Trophoblast cell (in vitro differentiated cells and primary cell): ENCODE data around the gene SOX6.
A peak's percentile ranks its signal among the peaks of the same experiment; 100 is the strongest.

ENCODE experiments used
- DNase-seq, 2 donors: peaks; one replicate each; pipeline ENCODE4 v3.0.0-alpha.2; 2016
- H2AFZ ChIP-seq: 2 replicates; pipeline ENCODE4 v1.6.1; 2013; ENCODE audit warnings: low read length, moderate library complexity, mild to moderate bottlenecking; ENCODE audit not compliant: insufficient read depth, poor library complexity
- H2AK5ac ChIP-seq: 2 replicates; pipeline ENCODE4 v1.6.1; 2013; ENCODE audit warnings: mild to moderate bottlenecking, low read length
- H2BK120ac ChIP-seq: 2 replicates; pipeline ENCODE4 v1.6.1; 2013; ENCODE audit warnings: low read length, mild to moderate bottlenecking, moderate library complexity; ENCODE audit not compliant: insufficient read depth, poor library complexity
- H2BK12ac ChIP-seq: 2 replicates; pipeline ENCODE4 v1.6.1; 2013; ENCODE audit warnings: mild to moderate bottlenecking, low read length, moderate library complexity
- H2BK5ac ChIP-seq: 2 replicates; pipeline ENCODE4 v1.6.1; 2013; ENCODE audit warnings: low read length, low read depth, moderate library complexity, mild to moderate bottlenecking; ENCODE audit not compliant: poor library complexity
- H3K14ac ChIP-seq: 2 replicates; pipeline ENCODE4 v1.6.1; 2013; ENCODE audit warnings: mild to moderate bottlenecking, low read length
- H3K18ac ChIP-seq: 2 replicates; pipeline ENCODE4 v1.6.1; 2013; ENCODE audit warnings: mild to moderate bottlenecking, low read length
- H3K23ac ChIP-seq: 2 replicates; pipeline ENCODE4 v1.6.1; 2013; ENCODE audit warnings: low read length
- H3K27ac ChIP-seq: 2 replicates; pipeline ENCODE4 v1.5.1; 2013; ENCODE audit warnings: low read depth, mild to moderate bottlenecking, inconsistent platforms, low read length, moderate library complexity
- H3K27me3 ChIP-seq: 2 replicates; pipeline ENCODE4 v1.6.1; 2013; ENCODE audit warnings: inconsistent platforms, mild to moderate bottlenecking, low read length, moderate library complexity; ENCODE audit not compliant: insufficient read depth
- H3K36me3 ChIP-seq, 2 experiments: 1 replicate in 1 of 2; 2 replicates in 1 of 2; pipeline ENCODE4 v1.6.1; 2013; ENCODE audit warnings: low read length in 2 of 2, mild to moderate bottlenecking in 2 of 2, moderate library complexity in 1 of 2; ENCODE audit not compliant: insufficient read depth in 2 of 2, control insufficient read depth in 1 of 2
- H3K4ac ChIP-seq: 2 replicates; pipeline ENCODE4 v1.6.1; 2013; ENCODE audit warnings: low read depth, mild to moderate bottlenecking, low read length, moderate library complexity
- H3K4me1 ChIP-seq, 2 experiments: 1 replicate in 1 of 2; 2 replicates in 1 of 2; pipeline ENCODE4 v1.6.1; 2013; ENCODE audit warnings: low read length in 2 of 2, mild to moderate bottlenecking in 2 of 2, moderate library complexity in 1 of 2; ENCODE audit not compliant: insufficient read depth in 2 of 2, control insufficient read depth in 1 of 2
- H3K4me2 ChIP-seq: 2 replicates; pipeline ENCODE4 v1.6.1; 2013; ENCODE audit warnings: inconsistent platforms, mild to moderate bottlenecking, low read length, moderate library complexity
- H3K4me3 ChIP-seq: 2 replicates; pipeline ENCODE4 v1.5.1; 2013; ENCODE audit warnings: mild to moderate bottlenecking, low read depth, low read length, inconsistent platforms
- H3K79me1 ChIP-seq: one replicate; pipeline ENCODE4 v1.6.1; 2013; ENCODE audit warnings: low read length
- H3K79me2 ChIP-seq: 2 replicates; pipeline ENCODE4 v1.6.1; 2013; ENCODE audit warnings: low read length, mild to moderate bottlenecking; ENCODE audit not compliant: control insufficient read depth, insufficient read depth, poor library complexity
- H3K9ac ChIP-seq: 2 replicates; pipeline ENCODE4 v1.6.1; 2013; ENCODE audit warnings: mild to moderate bottlenecking, low read length
- H3K9me3 ChIP-seq: 2 replicates; pipeline ENCODE4 v1.6.1; 2013; ENCODE audit warnings: low read depth, mild to moderate bottlenecking, control low read depth, inconsistent platforms, low read length; ENCODE audit not compliant: insufficient read depth
- H4K12ac ChIP-seq: 2 replicates; pipeline ENCODE4 v1.6.1; 2013; ENCODE audit warnings: low read depth, mild to moderate bottlenecking, low read length, moderate library complexity
- H4K8ac ChIP-seq: 2 replicates; pipeline ENCODE4 v1.6.1; 2013; ENCODE audit warnings: low read depth, mild to moderate bottlenecking, low read length, moderate library complexity
- H4K91ac ChIP-seq: one replicate; pipeline ENCODE4 v1.6.1; 2013; ENCODE audit warnings: low read depth, mild to moderate bottlenecking, low read length, moderate library complexity
- WGBS: extraction: QIAGEN DNeasy Blood & Tissue Kit; methylation state at CpG from one replicate; pipeline ENCODE4 v1.1.7; 2013; ENCODE audit warnings: missing lambda C conversion rate; ENCODE audit not compliant: insufficient read length, insufficient coverage; ENCODE audit errors: extremely low coverage; 5-methylcytosine and 5-hydroxymethylcytosine counted together

The SOX6 gene

GRCh38 chr11:15968461-15969130, 387.8 kb downstream of the SOX6 start:
- Histone ChIP-seq H4K91ac (no peak overlapping the region), H3K27me3 (no peaks in the 10 kb centered on the region), H3K9me3 (peaks cover 2% of the 10 kb centered on the region), H3K23ac (no peak overlapping the region), H3K4me3 (no peak overlapping the region), H3K4me2 (no peak overlapping the region), H2AK5ac (no peak overlapping the region), H2BK5ac (no peak overlapping the region), H4K8ac (no peak overlapping the region), H4K12ac (no peak overlapping the region), H3K27ac (no peak overlapping the region), H3K79me2 (no peaks in the 10 kb centered on the region), H3K4me1 (peaks cover 0 to 6% of the 10 kb centered on the region in 2 experiments), H3K36me3 (no peaks in the 10 kb centered on the region), H2BK120ac (peak overlapping the region; percentile 18), H2BK12ac (no peak overlapping the region), H3K4ac (no peak overlapping the region), H3K9ac (peak overlapping the region; percentile 27), H3K14ac (no peak overlapping the region), H3K18ac (no peak overlapping the region), H2AFZ (no peak overlapping the region), H3K79me1 (no peaks in the 10 kb centered on the region)
- DNase-seq = no peak
- WGBS = no CpG with 5 or more reads among the region's 10 CpGs

GRCh38 chr11:15967966-15968365, 388.4 kb downstream of the SOX6 start:
- no CpG with 5 or more reads among the region's 2 CpGs for WGBS
- Histone ChIP-seq H3K23ac (no peak overlapping the region), H2AFZ (no peak overlapping the region), H3K4me3 (no peak overlapping the region), H3K27me3 (no peaks in the 10 kb centered on the region), H3K14ac (no peak overlapping the region), H3K79me2 (no peaks in the 10 kb centered on the region), H3K79me1 (no peaks in the 10 kb centered on the region), H3K27ac (no peak overlapping the region), H3K36me3 (no peaks in the 10 kb centered on the region), H3K9ac (no peak overlapping the region), H4K12ac (no peak overlapping the region), H2BK120ac (no peak overlapping the region), H2BK5ac (no peak overlapping the region), H4K91ac (no peak overlapping the region), H3K4me2 (no peak overlapping the region), H3K4ac (no peak overlapping the region), H3K18ac (no peak overlapping the region), H2BK12ac (no peak overlapping the region), H4K8ac (no peak overlapping the region), H2AK5ac (no peak overlapping the region), H3K9me3 (peaks cover 2% of the 10 kb centered on the region), H3K4me1 (peaks cover 0 to 6% of the 10 kb centered on the region in 2 experiments)
- peak in 1 of 2 donors; percentile 28 for DNase-seq

DNA sequence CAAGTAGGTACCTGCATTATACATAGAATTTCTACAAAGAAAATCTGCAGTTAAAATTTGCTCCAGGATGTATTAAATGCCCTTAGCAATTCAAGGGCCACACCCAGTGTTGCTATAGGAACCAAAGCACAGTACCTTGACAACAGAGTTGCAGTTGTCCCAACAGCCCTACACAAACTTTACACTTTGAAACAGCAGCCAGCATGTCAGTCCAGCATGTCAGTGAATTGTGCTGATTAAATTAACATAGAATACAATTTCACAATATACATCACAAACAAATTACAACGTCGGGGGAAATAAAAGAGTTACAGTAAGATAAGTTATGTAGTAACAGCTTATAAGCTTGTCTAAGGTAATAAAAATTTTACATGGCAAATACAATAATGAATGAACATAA, 389.2 kb downstream of the SOX6 start:
- no CpG with 5 or more reads among the region's 2 CpGs for WGBS

GRCh38 chr11:15965562-15966250, 390.6 kb downstream of the SOX6 start:
- Histone ChIP-seq H3K9me3 (peaks cover 2% of the 10 kb centered on the region), H2BK12ac (no peak overlapping the region), H4K12ac (no peak overlapping the region), H3K27ac (no peak overlapping the region), H3K79me2 (no peaks in the 10 kb centered on the region), H2BK120ac (no peak overlapping the region), H3K9ac (no peak overlapping the region), H4K8ac (no peak overlapping the region), H3K4ac (no peak overlapping the region), H3K14ac (no peak overlapping the region), H3K23ac (no peak overlapping the region), H3K27me3 (no peaks in the 10 kb centered on the region), H3K4me2 (no peak overlapping the region), H3K36me3 (no peaks in the 10 kb centered on the region), H4K91ac (no peak overlapping the region), H2AK5ac (no peak overlapping the region), H3K18ac (no peak overlapping the region), H2BK5ac (no peak overlapping the region), H2AFZ (no peak overlapping the region), H3K4me3 (no peak overlapping the region), H3K79me1 (no peaks in the 10 kb centered on the region), H3K4me1 (peaks cover 0 to 6% of the 10 kb centered on the region in 2 experiments)
- DNase-seq = peak in 1 of 2 donors; percentile 50
- no CpG with 5 or more reads among the region's 7 CpGs for WGBS

More for the DNA sequence above, 389.2 kb downstream of the SOX6 start:
- Histone ChIP-seq H3K4me1 (peaks cover 0 to 6% of the 10 kb centered on the region in 2 experiments), H4K12ac (no peak overlapping the region), H3K23ac (no peak overlapping the region), H3K79me2 (no peaks in the 10 kb centered on the region), H2BK12ac (no peak overlapping the region), H3K79me1 (no peaks in the 10 kb centered on the region), H4K8ac (no peak overlapping the region), H3K18ac (no peak overlapping the region), H3K14ac (no peak overlapping the region), H2BK120ac (no peak overlapping the region), H2AK5ac (no peak overlapping the region), H3K4me2 (no peak overlapping the region), H4K91ac (no peak overlapping the region), H3K9ac (no peak overlapping the region), H3K4ac (no peak overlapping the region), H3K9me3 (peaks cover 2% of the 10 kb centered on the region), H2BK5ac (no peak overlapping the region), H3K27ac (no peak overlapping the region), H2AFZ (no peak overlapping the region), H3K4me3 (no peak overlapping the region), H3K27me3 (no peaks in the 10 kb centered on the region), H3K36me3 (no peaks in the 10 kb centered on the region)
- peak; percentile 75 to 91 for DNase-seq
